Spleen (tissue), 11 donors: Measurements from ENCODE around the gene ST6GALNAC2. TPM values are rescaled to one million over a fixed set of nuclear protein-coding genes. Genes with fewer than 3 reads are reported as not detected.
A peak's percentile ranks its signal among the peaks of the same experiment; 100 is the strongest.

Experiments used
- DNase-seq: peaks from one replicate; pipeline ENCODE4 v3.0.0-alpha.2; 2020
- H3K27ac ChIP-seq, 8 donors: fragments of 200-600 bp; sonication (generic) in 7 of 8; 1 replicate in 4 of 8; 2 replicates in 4 of 8; pipeline versions ENCODE4 v1.5.0 to v1.8.0; 2016 to 2021; ENCODE audit warnings: inconsistent platforms in 4 of 8, mild to moderate bottlenecking in 4 of 8, moderate library complexity in 1 of 8
- H3K27me3 ChIP-seq, 7 donors: fragments of 200-600 bp; sonication (generic) in 6 of 7; replicated peaks in 1 of 7; 1 replicate in 4 of 7; 2 replicates in 3 of 7; pipeline versions ENCODE4 v1.5.0 to v1.8.0; 2016 to 2021; ENCODE audit warnings: inconsistent platforms in 3 of 7, mild to moderate bottlenecking in 1 of 7
- H3K36me3 ChIP-seq, 6 donors: fragments of 200-600 bp; sonication (generic) in 5 of 6; 1 replicate in 4 of 6; 2 replicates in 2 of 6; pipeline versions ENCODE4 v1.5.0 to v1.8.0; 2016 to 2021; ENCODE audit warnings: inconsistent platforms in 2 of 6
- H3K4me1 ChIP-seq, 6 donors: fragments of 200-600 bp; sonication (generic) in 5 of 6; 1 replicate in 3 of 6; 2 replicates in 3 of 6; pipeline versions ENCODE4 v1.5.0 to v1.8.0; 2016 to 2021; ENCODE audit warnings: inconsistent platforms in 3 of 6
- H3K4me3 ChIP-seq, 8 donors: fragments of 200-600 bp; sonication (generic) in 7 of 8; 1 replicate in 4 of 8; 2 replicates in 4 of 8; pipeline versions ENCODE4 v1.5.0 to v1.8.0; 2016 to 2021; ENCODE audit warnings: inconsistent platforms in 4 of 8, mild to moderate bottlenecking in 4 of 8, moderate library complexity in 2 of 8
- H3K9me3 ChIP-seq, 8 donors: fragments of 200-600 bp; sonication (generic) in 7 of 8; 1 replicate in 4 of 8; 2 replicates in 4 of 8; pipeline versions ENCODE4 v1.5.0 to v1.8.0; 2016 to 2021; ENCODE audit warnings: inconsistent platforms in 4 of 8
- POLR2A ChIP-seq, 3 donors: fragments of 450-650 bp; IDR thresholded peaks; one replicate each; pipeline ENCODE4 v1.5.1; 2017; ENCODE audit warnings: antibody characterized with exemption in 3 of 3, mild to moderate bottlenecking in 1 of 3
- POLR2AphosphoS5 ChIP-seq, 3 donors: sonication (generic); formaldehyde crosslinking; IDR thresholded peaks; one replicate each; pipeline ENCODE4 v1.5.1; 2017; ENCODE audit warnings: antibody characterized with exemption in 3 of 3
- WGBS, 5 donors: extraction: QIAGEN DNeasy Blood & Tissue Kit in 3 of 5; methylation state at CpG; one replicate each; pipeline versions ENCODE4 v1.1.5 to v1.1.7; 2013 to 2018; 5-methylcytosine and 5-hydroxymethylcytosine counted together
- intact Hi-C: fragments of 100-400 bp; cut with DNase I; formaldehyde crosslinking; loops from one replicate; pipeline ENCODE4 v1.15.0; 2023; ENCODE audit warnings: low total_unique reads
- polyA plus RNA-seq, 3 donors: library from polyadenylated mRNA; stranded (reverse); fragments of 200-250 nt; gene quantifications; one replicate each; pipeline ENCODE4 v1.2.1, GENCODE V29; 2013
- total RNA-seq, 7 donors: library from RNA; depleted of rRNA in 3 of 7; stranded (reverse); fragments of >200 nt in 3 of 7; fragmentation: NEBNext Ultra II Directional in 4 of 7; extraction: Animal tissue kit (Norgen Biotek cat#: 25700) in 4 of 7; gene quantifications; one replicate each; pipeline versions ENCODE4 v1.1.0 to v1.2.1, GENCODE V29; 2016 to 2021
- TF ChIP-seq, protein P1 (sequence below), 11 experiments: fragments of 200-600 bp in 7 of 11; fragments of 450-650 bp in 4 of 11; sonication (generic) in 4 of 11; IDR thresholded peaks in 8 of 11; conservative IDR thresholded peaks in 3 of 11; 1 replicate in 7 of 11; 2 replicates in 4 of 11; pipeline versions ENCODE4 v1.4.0 to v1.8.0; 2016 to 2021; ENCODE audit warnings: antibody characterized with exemption in 11 of 11, inconsistent platforms in 4 of 11, mild to moderate bottlenecking in 1 of 11
- donor health status: healthy with polysubstance abuse.
- donor health status: DM: no; HTN: no; CAD: no; lungs with moderate emphysema.
- donor health status: DM: no; HTN: no; CAD: no.
- donor health status: Bipolar disorder and iron deficiency.
- donor health status: healthy.
- donor health status: DM: no; HTN: no; CAD: no.
- donor health status: DM: yes; HTN: yes; CAD: no.

Gene ST6GALNAC2
- total and polyA plus RNA-seq, 10 donors, result 1.1 to 15.7 (median 8.7) TPM

DNA sequence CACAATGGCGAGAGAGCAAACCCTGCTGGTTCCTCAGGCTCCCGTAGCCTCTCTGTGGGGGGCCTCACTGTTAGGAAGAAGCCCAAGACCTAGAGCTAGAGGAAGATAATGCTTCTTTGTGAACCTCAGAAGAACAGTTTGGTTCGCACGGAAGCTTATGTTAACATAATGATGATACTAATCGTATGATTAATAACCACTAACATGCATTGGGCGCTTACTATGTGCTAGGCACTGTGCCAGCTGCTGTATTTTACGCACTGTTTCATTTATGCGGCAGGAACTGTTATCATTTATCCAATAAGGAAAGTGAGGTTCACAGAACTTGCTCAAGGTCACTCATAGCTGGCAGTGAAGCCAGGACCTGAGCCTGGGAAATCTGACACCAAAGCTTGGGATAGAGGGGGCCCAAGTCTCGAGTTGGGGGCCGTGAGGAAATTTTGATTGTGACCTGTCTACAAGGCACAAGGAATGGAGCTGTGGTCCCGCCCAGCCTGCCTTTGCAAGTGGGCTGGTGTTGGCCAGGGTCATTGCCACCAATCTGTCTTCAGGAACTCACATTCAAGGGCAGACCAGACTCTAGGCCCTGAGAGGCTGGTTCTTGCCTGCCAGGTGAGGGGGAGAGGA lies 39.0 kb downstream of the ST6GALNAC2 start:
- H3K9me3 ChIP-seq, result no peaks in the 10 kb centered on the region
- 56 to 63% (median 56%) methylated on average over 11 of the region's 11 CpGs for WGBS, 5 donors
- H3K27me3 ChIP-seq, result peaks cover 0 to 24% (median 0%) of the 10 kb centered on the region in 7 donors
- intact Hi-C loops, result no loop called here
- DNase-seq, result peak; percentile 66
- H3K4me3 ChIP-seq, result no peak overlapping the region
- H3K4me1 ChIP-seq, result peaks cover 30 to 74% (median 50%) of the 10 kb centered on the region in 6 donors
- no peaks in the 10 kb centered on the region for H3K36me3 ChIP-seq
- peak overlapping the region in 4 of 8 donors; percentile 23 to 55 (median 32) for H3K27ac ChIP-seq
- TF ChIP-seq POLR2AphosphoS5 (IDR thresholded peaks at IDR 0.05), result no peak
- TF ChIP-seq POLR2A (IDR thresholded peaks at IDR 0.05), result no peak
- TF ChIP-seq, protein P1, sequence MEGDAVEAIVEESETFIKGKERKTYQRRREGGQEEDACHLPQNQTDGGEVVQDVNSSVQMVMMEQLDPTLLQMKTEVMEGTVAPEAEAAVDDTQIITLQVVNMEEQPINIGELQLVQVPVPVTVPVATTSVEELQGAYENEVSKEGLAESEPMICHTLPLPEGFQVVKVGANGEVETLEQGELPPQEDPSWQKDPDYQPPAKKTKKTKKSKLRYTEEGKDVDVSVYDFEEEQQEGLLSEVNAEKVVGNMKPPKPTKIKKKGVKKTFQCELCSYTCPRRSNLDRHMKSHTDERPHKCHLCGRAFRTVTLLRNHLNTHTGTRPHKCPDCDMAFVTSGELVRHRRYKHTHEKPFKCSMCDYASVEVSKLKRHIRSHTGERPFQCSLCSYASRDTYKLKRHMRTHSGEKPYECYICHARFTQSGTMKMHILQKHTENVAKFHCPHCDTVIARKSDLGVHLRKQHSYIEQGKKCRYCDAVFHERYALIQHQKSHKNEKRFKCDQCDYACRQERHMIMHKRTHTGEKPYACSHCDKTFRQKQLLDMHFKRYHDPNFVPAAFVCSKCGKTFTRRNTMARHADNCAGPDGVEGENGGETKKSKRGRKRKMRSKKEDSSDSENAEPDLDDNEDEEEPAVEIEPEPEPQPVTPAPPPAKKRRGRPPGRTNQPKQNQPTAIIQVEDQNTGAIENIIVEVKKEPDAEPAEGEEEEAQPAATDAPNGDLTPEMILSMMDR (IDR thresholded peaks at IDR 0.05 in 8 of 11, conservative IDR thresholded peaks at IDR 0.05 in 3 of 11), result no peak

DNA sequence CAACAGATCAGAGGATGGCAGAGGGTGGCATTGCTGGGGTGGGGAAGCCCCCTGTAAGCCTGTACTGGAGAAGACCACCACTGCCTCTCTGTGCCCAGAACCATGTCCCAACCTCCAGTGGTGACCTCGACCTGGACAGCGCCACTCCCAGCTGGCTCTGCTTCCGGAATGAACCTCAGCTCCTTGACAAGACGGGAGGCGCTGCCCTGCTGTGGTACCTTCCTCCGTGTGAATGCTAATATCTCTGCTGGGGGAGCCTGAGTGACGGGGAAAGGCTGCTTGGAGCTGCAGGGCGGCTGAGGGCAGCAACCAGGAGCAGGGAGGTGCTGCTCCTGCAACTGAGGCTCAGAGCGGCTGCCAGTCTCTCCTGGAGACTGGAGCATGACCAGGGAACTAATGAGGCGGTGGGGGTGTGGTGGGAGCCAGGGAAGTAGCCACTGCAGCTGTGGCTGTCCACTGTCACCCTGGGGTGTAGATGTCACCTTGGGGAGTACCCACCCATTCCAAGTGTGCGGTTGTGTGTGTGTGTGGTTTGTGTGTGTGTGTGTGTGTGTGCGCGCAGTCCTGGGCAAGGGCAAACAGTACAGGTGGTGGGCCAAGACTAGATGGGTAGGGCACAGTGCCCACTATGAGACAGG lies 39.6 kb downstream of the ST6GALNAC2 start:
- H3K4me1 ChIP-seq, result peaks cover 25 to 72% (median 48%) of the 10 kb centered on the region in 6 donors
- no peak overlapping the region for H3K4me3 ChIP-seq
- WGBS, 5 donors, result 73 to 77% (median 76%) methylated on average over 10 to 13 of the region's 13 CpGs
- no peaks in the 10 kb centered on the region for H3K9me3 ChIP-seq
- DNase-seq, result peak; percentile 54
- TF ChIP-seq POLR2A (IDR thresholded peaks at IDR 0.05), result no peak
- TF ChIP-seq, protein P1 (IDR thresholded peaks at IDR 0.05 in 8 of 11, conservative IDR thresholded peaks at IDR 0.05 in 3 of 11), result no peak
- TF ChIP-seq POLR2AphosphoS5 (IDR thresholded peaks at IDR 0.05), result peak in 1 of 3 donors; percentile 10
- intact Hi-C loops, result no loop called here
- H3K36me3 ChIP-seq, result no peaks in the 10 kb centered on the region
- peaks cover 0 to 24% (median 0%) of the 10 kb centered on the region in 7 donors for H3K27me3 ChIP-seq
- no peak overlapping the region for H3K27ac ChIP-seq

DNA sequence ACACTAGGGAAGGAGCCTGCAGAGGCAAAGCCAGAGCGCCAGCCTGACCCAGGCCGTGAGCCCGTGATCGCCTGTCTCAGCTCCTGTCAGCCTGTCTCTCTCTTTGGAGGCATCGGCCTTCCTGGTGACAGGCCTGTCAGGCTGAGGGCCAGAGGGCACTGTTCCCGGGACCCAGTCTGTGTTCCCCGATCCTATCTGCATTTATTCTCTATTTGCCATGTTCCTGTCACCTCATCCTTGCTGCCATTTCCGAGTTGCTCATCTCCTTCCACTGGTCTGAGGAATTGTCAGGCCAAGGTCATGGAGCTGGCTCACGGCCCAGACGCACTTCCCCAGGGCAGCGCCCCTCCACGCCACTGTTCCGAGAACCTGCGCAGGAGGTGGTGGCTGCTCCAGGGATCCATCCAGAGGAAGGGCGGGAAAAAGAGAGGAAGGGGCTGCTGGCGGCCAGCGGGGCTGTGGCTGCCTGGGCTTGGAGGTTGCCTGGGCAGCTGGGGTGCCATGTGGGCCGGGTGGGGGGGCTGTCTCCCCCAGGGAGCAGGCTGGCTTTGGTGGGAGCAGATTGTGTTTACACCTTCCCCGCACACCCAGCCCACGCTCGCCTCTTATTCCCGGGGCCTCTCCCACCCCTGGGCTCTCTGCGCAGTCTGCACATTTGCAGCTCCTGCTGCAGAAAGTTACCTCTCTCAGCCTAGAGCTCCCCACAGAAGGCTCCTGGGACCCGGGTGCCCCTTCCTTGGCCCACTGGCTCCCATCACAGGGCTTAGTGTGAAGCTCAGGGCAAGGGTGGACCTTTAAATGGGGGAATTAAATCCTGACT lies 40.9 kb downstream of the ST6GALNAC2 start:
- Histone ChIP-seq H3K36me3 (no peaks in the 10 kb centered on the region), H3K4me3 (no peak overlapping the region), H3K27ac (peak overlapping the region in 6 of 8 donors; percentile 35 to 60 (median 56)), H3K9me3 (no peaks in the 10 kb centered on the region), H3K4me1 (peaks cover 24 to 77% (median 55%) of the 10 kb centered on the region in 6 donors), H3K27me3 (peaks cover 0 to 37% (median 0%) of the 10 kb centered on the region in 7 donors)
- peak; percentile 67 for DNase-seq
- 52 to 71% (median 61%) methylated on average over 23 to 24 of the region's 24 CpGs for WGBS, 5 donors
- peak in 2 of 3 donors; percentile 52 to 56 for TF ChIP-seq POLR2AphosphoS5 (IDR thresholded peaks at IDR 0.05)
- TF ChIP-seq, protein P1 (IDR thresholded peaks at IDR 0.05 in 8 of 11, conservative IDR thresholded peaks at IDR 0.05 in 3 of 11), result no peak
- intact Hi-C loops, result no loop called here
